Fibroblast of lung (primary cell): ENCODE results near the gene OR51B6.

Experiments
- EZH2 ChIP-seq: IDR thresholded peaks from 2 replicates; pipeline ENCODE4 v1.5.1; 2012; ENCODE audit warnings: low read length, control low read depth, mild to moderate bottlenecking; ENCODE audit errors: missing control alignments
- TF ChIP-seq, protein P1 (sequence below), 2 donors: IDR thresholded peaks in 1 of 2; conservative IDR thresholded peaks in 1 of 2; 1 replicate in 1 of 2; 2 replicates in 1 of 2; pipeline ENCODE4 v1.5.1; 2011 to 2012; ENCODE audit warnings: low read length in 2 of 2, control low read depth in 1 of 2, inconsistent platforms in 1 of 2, low read depth in 1 of 2, mild to moderate bottlenecking in 1 of 2

DNA sequence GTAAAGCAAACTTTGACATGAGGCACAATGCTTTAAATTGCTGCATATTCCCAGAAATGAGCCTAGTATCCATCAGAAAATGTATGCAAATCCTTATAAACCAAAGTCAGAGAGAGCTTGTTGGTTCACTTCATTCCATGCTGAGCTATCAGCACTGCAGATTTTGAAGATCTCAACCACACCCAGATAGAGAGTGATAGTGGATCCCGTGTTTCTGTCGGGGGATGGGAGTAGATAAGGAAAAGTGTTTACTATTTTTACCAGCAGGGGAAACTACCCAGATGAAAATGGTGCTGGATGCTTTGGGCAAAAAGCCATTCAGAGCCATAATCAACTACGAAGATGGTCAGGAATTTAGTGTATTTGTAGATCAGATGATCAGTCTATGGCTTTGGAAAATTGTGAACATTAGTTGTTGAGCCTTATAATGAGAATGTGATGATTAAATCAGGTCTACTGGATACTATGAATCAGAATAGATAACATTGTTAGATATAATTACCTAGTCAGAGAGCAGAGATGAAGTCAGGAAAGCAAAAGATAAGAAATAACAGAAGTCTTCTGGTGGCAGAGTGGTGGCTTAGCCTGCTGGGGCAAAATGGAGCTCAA is 10.8 kb downstream of the OR51B6 start:
- TF ChIP-seq, protein P1, sequence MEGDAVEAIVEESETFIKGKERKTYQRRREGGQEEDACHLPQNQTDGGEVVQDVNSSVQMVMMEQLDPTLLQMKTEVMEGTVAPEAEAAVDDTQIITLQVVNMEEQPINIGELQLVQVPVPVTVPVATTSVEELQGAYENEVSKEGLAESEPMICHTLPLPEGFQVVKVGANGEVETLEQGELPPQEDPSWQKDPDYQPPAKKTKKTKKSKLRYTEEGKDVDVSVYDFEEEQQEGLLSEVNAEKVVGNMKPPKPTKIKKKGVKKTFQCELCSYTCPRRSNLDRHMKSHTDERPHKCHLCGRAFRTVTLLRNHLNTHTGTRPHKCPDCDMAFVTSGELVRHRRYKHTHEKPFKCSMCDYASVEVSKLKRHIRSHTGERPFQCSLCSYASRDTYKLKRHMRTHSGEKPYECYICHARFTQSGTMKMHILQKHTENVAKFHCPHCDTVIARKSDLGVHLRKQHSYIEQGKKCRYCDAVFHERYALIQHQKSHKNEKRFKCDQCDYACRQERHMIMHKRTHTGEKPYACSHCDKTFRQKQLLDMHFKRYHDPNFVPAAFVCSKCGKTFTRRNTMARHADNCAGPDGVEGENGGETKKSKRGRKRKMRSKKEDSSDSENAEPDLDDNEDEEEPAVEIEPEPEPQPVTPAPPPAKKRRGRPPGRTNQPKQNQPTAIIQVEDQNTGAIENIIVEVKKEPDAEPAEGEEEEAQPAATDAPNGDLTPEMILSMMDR (conservative IDR thresholded peaks at IDR 0.05 in 1 of 2, IDR thresholded peaks at IDR 0.05 in 1 of 2; ENCODE audit: low read depth in 1 of 2, low read length in 2 of 2), result no peak
- no peak for TF ChIP-seq EZH2
